ENCODE results near the gene PLEKHA6. TPM values are rescaled to one million over a fixed set of nuclear protein-coding genes. Genes with fewer than 3 reads are reported as not detected.

PLEKHA6 gene
- total and polyA plus RNA-seq, 2 experiments from 2014 or later = 2.8 to 6.2 TPM

- TF ChIP-seq ETS1 (IDR thresholded peaks at IDR 0.05) = no peak
- TF ChIP-seq CTCF (conservative IDR thresholded peaks at IDR 0.05; ENCODE audit: low read depth in 2 of 2) = no peak
- TF ChIP-seq POLR2AphosphoS5 (IDR thresholded peaks at IDR 0.05; ENCODE audit: low read depth) = no peak
- TF ChIP-seq REST (IDR thresholded peaks at IDR 0.05; ENCODE audit: unreplicated experiment) = no peak
- no peak for TF ChIP-seq ZNF462 (CRISPR knock-in tag; IDR thresholded peaks at IDR 0.05)
- no peak for TF ChIP-seq ZNF114 (CRISPR knock-in tag; IDR thresholded peaks at IDR 0.05)
- no peak for TF ChIP-seq EZH2phosphoT487 (IDR thresholded peaks at IDR 0.05; ENCODE audit: unreplicated experiment)
- TF ChIP-seq CREB1 (CRISPR knock-in tag; IDR thresholded peaks at IDR 0.05; ENCODE audit: low read depth) = no peak
- TF ChIP-seq JUNB (IDR thresholded peaks at IDR 0.05; ENCODE audit: unreplicated experiment) = no peak
- no peak for TF ChIP-seq ZNF331 (CRISPR knock-in tag; IDR thresholded peaks at IDR 0.05; ENCODE audit: low read depth)
- no peak for TF ChIP-seq NANOG (IDR thresholded peaks at IDR 0.05; ENCODE audit: borderline replicate concordance)
- Mint-ChIP-seq H3K9me3 (peaks cover under 1% of the 10 kb centered on the region; the same call in 2 of the 3 replicates), H3K27me3 (ENCODE audit: insufficient read depth, low read depth, poor library complexity) (peaks cover 19% of the 10 kb centered on the region), H3K4me1 (peaks cover 53% of the 10 kb centered on the region), H3K36me3 (ENCODE audit: low read depth) (peaks cover 14% of the 10 kb centered on the region), H3K27ac (no peak overlapping the region), H3K4me3 (no peak overlapping the region)
- Histone ChIP-seq H2AFZ (no peak overlapping the region), H4K20me1 (replicated peaks; ENCODE audit: insufficient read depth) (no peaks in the 10 kb centered on the region; the same call in 1 of the 2 replicates), H3K4me2 (no peak overlapping the region), H3K36me3 (ENCODE audit: insufficient read depth) (no peaks in the 10 kb centered on the region), H3K79me2 (replicated peaks; ENCODE audit: insufficient read depth) (no peaks in the 10 kb centered on the region), H3K4me1 (ENCODE audit: insufficient read depth) (peaks cover 28% of the 10 kb centered on the region), H3K27me3 (ENCODE audit: insufficient read depth) (no peaks in the 10 kb centered on the region), H3K9me2 (ENCODE audit: insufficient read depth) (no peaks in the 10 kb centered on the region), H3K27ac (ENCODE audit: low read depth) (no peak overlapping the region), H3F3A (replicated peaks; ENCODE audit: low read depth) (0 out of 2 replicates have a peak, but pooled peaks cover 3% of the 10 kb centered on the region), H3K4me3 (no peak overlapping the region)
- ATAC-seq (no peak), DNase-seq (ENCODE audit: low spot score) (no peak)
Observed at GRCh38 chr1:204284929-204285328, 74.8 kb downstream of the PLEKHA6 start.

All from GM23338 (cell line).